Upper lobe of left lung (tissue), 6 donors: Measurements from ENCODE around the gene COL18A1. TPM values are rescaled to one million over a fixed set of nuclear protein-coding genes. Genes with fewer than 3 reads are reported as not detected.

Source experiments
- ATAC-seq, 2 donors: fragments of 200-7000 bp; cut with Tn5 transposase; one replicate each; pipeline ENCODE4 v1.9.1; 2022; ENCODE audit warnings: mild to moderate bottlenecking in 2 of 2, moderate library complexity in 2 of 2; ENCODE audit not compliant: low FRiP score in 2 of 2
- DNase-seq, 2 donors: peaks; one replicate each; pipeline ENCODE4 v3.0.0-alpha.2; 2019 to 2020
- H3K27ac ChIP-seq, 4 donors: fragments of 200-600 bp; sonication (generic); one replicate each; pipeline ENCODE4 v1.5.1; 2016 to 2019
- H3K27me3 ChIP-seq, 4 donors: fragments of 200-600 bp; sonication (generic); one replicate each; pipeline ENCODE4 v1.5.1; 2017 to 2019
- H3K36me3 ChIP-seq, 4 donors: fragments of 200-600 bp; sonication (generic); one replicate each; pipeline ENCODE4 v1.5.1; 2016 to 2019
- H3K4me1 ChIP-seq, 4 donors: fragments of 200-600 bp; sonication (generic); one replicate each; pipeline ENCODE4 v1.5.1; 2018 to 2019
- H3K4me3 ChIP-seq, 4 donors: fragments of 200-600 bp; sonication (generic); one replicate each; pipeline ENCODE4 v1.5.1; 2017 to 2019; ENCODE audit warnings: mild to moderate bottlenecking in 2 of 4, moderate library complexity in 1 of 4
- H3K9me3 ChIP-seq, 4 donors: fragments of 200-600 bp; sonication (generic); one replicate each; pipeline ENCODE4 v1.5.1; 2018 to 2019
- EP300 ChIP-seq, 4 donors: sonication (generic); formaldehyde crosslinking; IDR thresholded peaks; one replicate each; pipeline ENCODE4 v1.5.1; 2017; ENCODE audit warnings: antibody characterized with exemption in 4 of 4, control low read depth in 2 of 4
- POLR2A ChIP-seq, 4 donors: fragments of 450-650 bp; IDR thresholded peaks; one replicate each; pipeline ENCODE4 v1.5.1; 2016 to 2017; ENCODE audit warnings: antibody characterized with exemption in 4 of 4, mild to moderate bottlenecking in 2 of 4
- POLR2AphosphoS5 ChIP-seq, 2 donors: sonication (generic); formaldehyde crosslinking; IDR thresholded peaks; one replicate each; pipeline ENCODE4 v1.5.1; 2017; ENCODE audit warnings: antibody characterized with exemption in 2 of 2
- WGBS, 2 donors: methylation state at CpG; one replicate each; pipeline ENCODE4 v1.1.5; 2017 to 2018; 5-methylcytosine and 5-hydroxymethylcytosine counted together
- total RNA-seq, 6 donors: library from RNA; depleted of rRNA in 4 of 6; stranded (reverse); fragments of >200 nt in 4 of 6; gene quantifications; one replicate each; pipeline versions ENCODE4 v1.1.0 to v1.2.1, GENCODE V29; 2016 to 2021
- TF ChIP-seq, protein P1 (sequence below), 6 experiments: fragments of 450-650 bp in 4 of 6; fragments of 200-600 bp in 2 of 6; sonication (generic) in 2 of 6; IDR thresholded peaks; one replicate each; pipeline ENCODE4 v1.5.1; 2016 to 2019; ENCODE audit warnings: antibody characterized with exemption in 6 of 6
- donor health status: DM: no; HTN: no; CAD: no; lungs with moderate emphysema.
- donor health status: DM: no; HTN: yes; CAD: no; lungs with severe emphysema.

COL18A1 gene
- total RNA-seq, 6 donors from 2014 or later: 34.5 to 138 (median 70.5) TPM

DNA sequence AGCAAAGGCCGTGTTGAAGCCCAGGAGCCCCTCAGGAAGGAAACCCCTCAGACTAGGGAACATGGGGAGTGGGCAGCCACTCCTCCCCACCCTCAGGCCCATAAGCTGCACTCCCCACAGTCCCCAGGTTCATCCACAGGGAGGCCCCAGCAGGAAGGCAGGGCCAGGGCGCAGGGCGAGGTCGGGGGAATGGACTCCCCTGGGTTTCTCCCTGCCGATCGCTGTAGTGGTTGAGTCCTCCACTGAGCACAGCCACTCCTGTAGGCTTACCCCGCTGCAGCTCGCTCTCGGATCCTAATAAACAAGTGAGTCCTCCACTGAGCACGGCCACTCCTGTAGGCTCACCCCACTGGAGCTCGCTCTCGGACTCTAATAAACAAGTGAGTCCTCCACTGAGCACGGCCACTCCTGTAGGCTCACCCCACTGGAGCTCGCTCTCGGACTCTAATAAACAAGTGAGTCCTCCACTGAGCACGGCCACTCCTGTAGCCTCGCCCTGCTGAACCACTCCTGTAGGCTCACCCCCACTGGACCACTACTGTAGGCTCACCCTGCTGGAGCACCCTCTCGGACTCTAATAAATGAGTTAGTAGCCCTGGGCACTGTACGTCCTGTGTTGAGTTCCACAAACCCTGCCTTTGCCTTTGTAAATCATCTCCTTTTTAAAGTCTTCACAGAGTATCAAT is 16.2 kb upstream of the COL18A1 start:
- peak overlapping the region in 1 of 4 donors; percentile 43 for H3K27ac ChIP-seq
- no peaks in the 10 kb centered on the region for H3K36me3 ChIP-seq
- DNase-seq: no peak
- H3K27me3 ChIP-seq: no peaks in the 10 kb centered on the region
- no peaks in the 10 kb centered on the region for H3K9me3 ChIP-seq
- ATAC-seq: no peak
- WGBS, 2 donors: 86% methylated on average over 19 of the region's 19 CpGs
- H3K4me1 ChIP-seq: peaks cover 13 to 15% (median 14%) of the 10 kb centered on the region in 4 donors
- no peak overlapping the region for H3K4me3 ChIP-seq
- TF ChIP-seq POLR2A (IDR thresholded peaks at IDR 0.05): no peak
- TF ChIP-seq, protein P1, sequence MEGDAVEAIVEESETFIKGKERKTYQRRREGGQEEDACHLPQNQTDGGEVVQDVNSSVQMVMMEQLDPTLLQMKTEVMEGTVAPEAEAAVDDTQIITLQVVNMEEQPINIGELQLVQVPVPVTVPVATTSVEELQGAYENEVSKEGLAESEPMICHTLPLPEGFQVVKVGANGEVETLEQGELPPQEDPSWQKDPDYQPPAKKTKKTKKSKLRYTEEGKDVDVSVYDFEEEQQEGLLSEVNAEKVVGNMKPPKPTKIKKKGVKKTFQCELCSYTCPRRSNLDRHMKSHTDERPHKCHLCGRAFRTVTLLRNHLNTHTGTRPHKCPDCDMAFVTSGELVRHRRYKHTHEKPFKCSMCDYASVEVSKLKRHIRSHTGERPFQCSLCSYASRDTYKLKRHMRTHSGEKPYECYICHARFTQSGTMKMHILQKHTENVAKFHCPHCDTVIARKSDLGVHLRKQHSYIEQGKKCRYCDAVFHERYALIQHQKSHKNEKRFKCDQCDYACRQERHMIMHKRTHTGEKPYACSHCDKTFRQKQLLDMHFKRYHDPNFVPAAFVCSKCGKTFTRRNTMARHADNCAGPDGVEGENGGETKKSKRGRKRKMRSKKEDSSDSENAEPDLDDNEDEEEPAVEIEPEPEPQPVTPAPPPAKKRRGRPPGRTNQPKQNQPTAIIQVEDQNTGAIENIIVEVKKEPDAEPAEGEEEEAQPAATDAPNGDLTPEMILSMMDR (IDR thresholded peaks at IDR 0.05): no peak
- no peak for TF ChIP-seq POLR2AphosphoS5 (IDR thresholded peaks at IDR 0.05)
- no peak for TF ChIP-seq EP300 (IDR thresholded peaks at IDR 0.05)

DNA sequence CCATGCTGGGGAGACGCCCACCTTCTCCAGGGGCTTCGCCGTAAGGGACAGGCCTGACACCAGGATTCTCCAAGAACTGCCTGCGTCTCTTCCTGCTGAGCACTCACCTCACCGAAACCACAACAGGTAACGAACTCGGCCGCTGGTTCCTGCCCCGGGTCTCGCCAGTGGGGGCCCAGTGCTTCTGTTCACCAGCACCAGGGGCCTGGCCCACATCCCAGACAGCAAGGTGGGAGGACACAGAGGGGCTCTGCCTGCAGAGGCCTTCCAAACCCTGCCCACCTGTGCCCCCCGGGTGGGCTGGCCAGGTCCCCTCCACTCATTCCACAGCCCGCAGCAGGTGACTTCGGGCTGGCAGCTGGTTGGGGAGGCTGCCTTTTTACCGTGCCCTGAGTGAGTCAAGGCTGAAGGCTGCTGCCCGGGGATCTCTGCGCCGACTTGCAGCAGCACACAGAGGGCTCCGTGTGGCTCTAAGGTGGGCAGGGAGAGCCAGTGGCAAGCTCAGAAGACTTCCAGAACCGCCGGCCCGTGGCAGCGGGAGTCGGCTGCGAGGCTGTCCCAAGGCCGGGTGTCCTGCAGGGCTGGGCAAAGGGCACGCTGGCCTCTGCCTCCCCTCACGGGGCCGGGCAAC is 14.7 kb upstream of the COL18A1 start:
- ATAC-seq (no peak), DNase-seq (peak in 1 of 2 donors; percentile 76)
- Histone ChIP-seq H3K4me3 (no peak overlapping the region), H3K27me3 (no peaks in the 10 kb centered on the region), H3K36me3 (no peaks in the 10 kb centered on the region), H3K4me1 (peaks cover 13 to 15% (median 14%) of the 10 kb centered on the region in 4 donors), H3K27ac (no peak overlapping the region), H3K9me3 (no peaks in the 10 kb centered on the region)
- TF ChIP-seq POLR2A (IDR thresholded peaks at IDR 0.05) (no peak), POLR2AphosphoS5 (IDR thresholded peaks at IDR 0.05) (no peak), EP300 (IDR thresholded peaks at IDR 0.05) (no peak)
- TF ChIP-seq, protein P1 (IDR thresholded peaks at IDR 0.05): no peak
- 93 to 97% methylated on average over 14 to 28 of the region's 28 CpGs for WGBS, 2 donors

DNA sequence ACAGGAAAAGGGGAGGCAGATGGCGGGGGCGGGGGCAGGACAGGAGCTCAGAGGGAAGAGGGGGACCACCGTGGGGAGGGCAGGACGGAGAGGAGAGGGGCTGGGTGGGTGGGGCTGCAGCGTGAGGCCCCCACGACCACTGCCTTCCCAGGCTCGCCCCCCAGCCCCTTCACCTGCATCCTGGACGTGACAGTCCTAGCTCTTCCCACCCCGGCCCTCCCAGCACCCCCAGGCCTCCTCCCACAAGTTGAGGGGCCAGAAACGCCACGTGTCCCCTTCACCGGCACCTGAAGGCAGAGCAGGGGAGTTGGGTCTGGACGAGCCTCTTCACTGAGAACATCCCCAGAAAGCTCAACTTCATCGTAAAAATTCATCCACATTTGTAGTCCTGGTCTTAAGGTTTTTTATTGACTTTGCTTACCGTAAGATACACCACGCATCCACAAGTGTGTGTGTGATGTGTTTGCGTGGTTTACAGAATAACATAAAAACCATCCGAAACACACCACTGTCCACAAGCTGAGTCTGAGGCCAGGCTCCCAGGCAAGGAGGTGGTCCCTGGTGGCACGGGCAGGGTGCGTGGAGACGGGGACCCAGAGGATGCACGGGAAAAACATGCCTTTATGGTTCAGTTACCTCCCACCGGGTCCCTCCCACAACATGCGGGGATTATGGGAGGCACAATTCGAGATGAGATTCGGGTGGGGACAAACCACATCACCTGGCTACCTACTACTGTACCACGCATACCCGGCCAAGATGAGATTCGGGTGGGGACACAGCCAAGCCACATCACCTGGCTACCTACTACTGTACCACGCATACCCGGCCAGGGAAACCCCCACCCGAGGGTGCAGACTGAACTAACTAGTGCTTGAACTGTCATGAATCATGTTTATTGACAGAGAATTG is 13.9 kb upstream of the COL18A1 start:
- no peaks in the 10 kb centered on the region for H3K36me3 ChIP-seq
- H3K9me3 ChIP-seq: no peaks in the 10 kb centered on the region
- no peak for TF ChIP-seq EP300 (IDR thresholded peaks at IDR 0.05)
- no peak for TF ChIP-seq POLR2AphosphoS5 (IDR thresholded peaks at IDR 0.05)
- H3K4me3 ChIP-seq: no peak overlapping the region
- H3K27ac ChIP-seq: no peak overlapping the region
- no peak for ATAC-seq
- peaks cover 13 to 15% (median 14%) of the 10 kb centered on the region in 4 donors for H3K4me1 ChIP-seq
- H3K27me3 ChIP-seq: no peaks in the 10 kb centered on the region
- 87 to 95% methylated on average over 31 to 32 of the region's 32 CpGs for WGBS, 2 donors
- DNase-seq: no peak

DNA sequence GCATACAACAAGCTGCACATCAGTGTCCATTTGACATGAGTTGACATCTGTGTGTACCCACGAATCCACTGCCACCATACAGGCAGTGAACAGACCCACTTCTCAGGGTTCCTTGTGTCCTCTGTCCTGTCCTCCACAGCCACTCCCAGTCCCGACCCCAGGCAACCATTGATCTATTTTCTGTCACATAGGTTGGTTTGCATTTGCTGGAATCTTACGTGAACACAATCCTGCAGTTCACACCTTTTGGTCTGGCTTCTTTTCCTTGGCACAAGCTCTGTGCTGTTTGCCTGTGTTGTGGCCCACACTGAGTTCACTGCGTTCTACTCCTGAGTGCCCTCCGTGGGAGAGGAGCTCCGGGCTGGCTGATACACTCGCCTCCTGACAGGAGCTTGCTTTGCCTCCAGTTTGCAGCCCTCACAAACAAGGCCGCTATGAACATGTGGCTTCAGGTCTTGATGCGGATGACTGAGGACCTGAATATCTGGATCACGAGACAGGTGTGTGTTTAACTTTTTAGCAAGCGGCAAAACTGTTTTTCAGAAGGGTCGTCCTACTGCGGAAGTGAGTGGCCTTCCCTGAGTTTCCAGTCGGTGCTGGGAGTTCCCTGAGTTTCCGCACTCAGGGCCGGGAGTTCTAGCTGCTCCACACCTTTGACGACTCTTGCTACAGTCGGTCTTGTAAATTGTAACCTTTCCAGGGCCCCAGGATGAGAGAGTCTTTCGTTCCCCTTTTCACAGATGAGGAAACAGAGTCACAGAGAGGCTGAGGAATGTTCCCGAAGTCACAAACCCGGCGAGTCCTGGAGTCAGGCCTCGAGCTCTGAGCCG is 13.0 kb upstream of the COL18A1 start:
- Histone ChIP-seq H3K4me1 (peaks cover 5 to 8% (median 7%) of the 10 kb centered on the region in 4 donors), H3K4me3 (no peak overlapping the region), H3K27me3 (no peaks in the 10 kb centered on the region), H3K36me3 (no peaks in the 10 kb centered on the region), H3K9me3 (no peaks in the 10 kb centered on the region), H3K27ac (no peak overlapping the region)
- TF ChIP-seq POLR2A (IDR thresholded peaks at IDR 0.05) (no peak), POLR2AphosphoS5 (IDR thresholded peaks at IDR 0.05) (no peak), EP300 (IDR thresholded peaks at IDR 0.05) (no peak)
- TF ChIP-seq, protein P1 (IDR thresholded peaks at IDR 0.05): no peak
- no peak for DNase-seq
- 88 to 94% methylated on average over 22 to 24 of the region's 24 CpGs for WGBS, 2 donors
- ATAC-seq: no peak
